ENCODE data around the gene ADAMTS9. TPM values are rescaled to one million over a fixed set of nuclear protein-coding genes. Genes with fewer than 3 reads are reported as not detected.

ADAMTS9 gene
- total and polyA plus RNA-seq, 10 of the 15 experiments (the other 5 are each of a cell fraction or from before 2014, with no cell fraction given) = 0.08 TPM; not detected in 9

DNA sequence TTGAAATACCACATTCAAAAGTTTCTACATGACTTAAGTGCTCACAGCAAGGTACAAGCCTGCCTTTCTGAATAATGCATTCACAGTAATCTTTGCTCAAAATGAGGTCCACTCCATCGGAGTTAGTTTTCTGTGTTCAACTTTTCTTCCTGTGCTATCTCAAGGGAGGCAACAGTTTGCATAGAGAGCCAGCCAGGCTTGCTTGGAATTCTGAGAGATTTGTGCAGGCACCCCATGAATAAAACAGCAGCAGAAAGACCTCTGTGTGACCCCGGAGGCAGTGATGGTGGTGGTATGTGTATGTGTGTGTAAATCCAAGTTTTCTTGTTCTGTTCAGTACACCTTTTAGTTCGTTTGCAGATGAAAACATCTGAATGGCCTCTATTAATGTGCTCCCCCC, 124.0 kb downstream of the ADAMTS9 start:
- intact Hi-C loops (cut with micrococcal nuclease; ENCODE audit: unreplicated experiment) (no loop called here), in situ Hi-C loops (cut with MboI) (no loop called here)
- WGBS (ENCODE audit: insufficient coverage, insufficient replicate concordance, low lambda C conversion rate, missing lambda C conversion rate) = 22% methylated on average over 3 of the region's 3 CpGs
- no peaks in the 10 kb centered on the region for H3K79me2 ChIP-seq (ENCODE audit: control insufficient read depth, insufficient read depth, low read length)
- no TSS peak for BruUV-seq (replicated peaks)
- DNase-seq (ENCODE audit: low read depth, low spot score) (no peak), ATAC-seq (no peak), FAIRE-seq (no peak)
- no peak overlapping the region for H3K27ac ChIP-seq (ENCODE audit: control insufficient read depth, insufficient read depth)
- H3K4me2 ChIP-seq (ENCODE audit: control insufficient read depth, insufficient read depth) = no peak overlapping the region
- RAD21 ChIA-PET (ENCODE audit: unreplicated experiment) = no interaction called here
- H3K4me3 ChIP-seq = no peak overlapping the region
- H2AFZ ChIP-seq (ENCODE audit: control insufficient read depth, low read depth, low read length) = no peak overlapping the region
- no peak overlapping the region for H3K9ac ChIP-seq (ENCODE audit: control insufficient read depth, insufficient read depth, low read length)
- no peaks in the 10 kb centered on the region; a peak in 1 of 4 replicates for H3K27me3 ChIP-seq (replicated peaks in 1 of 2; ENCODE audit: control insufficient read depth in 2 of 2, insufficient read depth in 2 of 2, low read length in 1 of 2)
- H4K20me1 ChIP-seq (ENCODE audit: control insufficient read depth, insufficient read depth) = no peaks in the 10 kb centered on the region
- CTCF ChIA-PET = no interaction called here
- no peaks in the 10 kb centered on the region for H3K9me3 ChIP-seq (replicated peaks; ENCODE audit: control insufficient read depth, insufficient read depth, low read length)
- no peaks in the 10 kb centered on the region for H3K4me1 ChIP-seq (ENCODE audit: control insufficient read depth, insufficient read depth, low read length)
- SMC1A ChIA-PET (ENCODE audit: uncharacterized antibody, unreplicated experiment) = interaction anchor here (1.1 kb wide), 1 partner anchor 30 kb away, joined by 3 read pairs; no protein-coding TSS in a partner anchor
- POLR2A ChIA-PET = no interaction called here
- H3K36me3 ChIP-seq (ENCODE audit: control insufficient read depth in 2 of 2, insufficient read depth in 2 of 2, low read length in 1 of 2) = no peaks in the 10 kb centered on the region
- no peak for TF ChIP-seq CBX3 (IDR thresholded peaks at IDR 0.05; ENCODE audit: borderline replicate concordance, low read depth)
- TF ChIP-seq, protein P1, sequence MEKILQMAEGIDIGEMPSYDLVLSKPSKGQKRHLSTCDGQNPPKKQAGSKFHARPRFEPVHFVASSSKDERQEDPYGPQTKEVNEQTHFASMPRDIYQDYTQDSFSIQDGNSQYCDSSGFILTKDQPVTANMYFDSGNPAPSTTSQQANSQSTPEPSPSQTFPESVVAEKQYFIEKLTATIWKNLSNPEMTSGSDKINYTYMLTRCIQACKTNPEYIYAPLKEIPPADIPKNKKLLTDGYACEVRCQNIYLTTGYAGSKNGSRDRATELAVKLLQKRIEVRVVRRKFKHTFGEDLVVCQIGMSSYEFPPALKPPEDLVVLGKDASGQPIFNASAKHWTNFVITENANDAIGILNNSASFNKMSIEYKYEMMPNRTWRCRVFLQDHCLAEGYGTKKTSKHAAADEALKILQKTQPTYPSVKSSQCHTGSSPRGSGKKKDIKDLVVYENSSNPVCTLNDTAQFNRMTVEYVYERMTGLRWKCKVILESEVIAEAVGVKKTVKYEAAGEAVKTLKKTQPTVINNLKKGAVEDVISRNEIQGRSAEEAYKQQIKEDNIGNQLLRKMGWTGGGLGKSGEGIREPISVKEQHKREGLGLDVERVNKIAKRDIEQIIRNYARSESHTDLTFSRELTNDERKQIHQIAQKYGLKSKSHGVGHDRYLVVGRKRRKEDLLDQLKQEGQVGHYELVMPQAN (conservative IDR thresholded peaks at IDR 0.05) = no peak
- TF ChIP-seq POLR2AphosphoS5 (IDR thresholded peaks at IDR 0.05; ENCODE audit: low read length) = no peak
- TF ChIP-seq, protein P2, sequence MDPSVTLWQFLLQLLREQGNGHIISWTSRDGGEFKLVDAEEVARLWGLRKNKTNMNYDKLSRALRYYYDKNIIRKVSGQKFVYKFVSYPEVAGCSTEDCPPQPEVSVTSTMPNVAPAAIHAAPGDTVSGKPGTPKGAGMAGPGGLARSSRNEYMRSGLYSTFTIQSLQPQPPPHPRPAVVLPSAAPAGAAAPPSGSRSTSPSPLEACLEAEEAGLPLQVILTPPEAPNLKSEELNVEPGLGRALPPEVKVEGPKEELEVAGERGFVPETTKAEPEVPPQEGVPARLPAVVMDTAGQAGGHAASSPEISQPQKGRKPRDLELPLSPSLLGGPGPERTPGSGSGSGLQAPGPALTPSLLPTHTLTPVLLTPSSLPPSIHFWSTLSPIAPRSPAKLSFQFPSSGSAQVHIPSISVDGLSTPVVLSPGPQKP (IDR thresholded peaks at IDR 0.05; ENCODE audit: low read depth, low read length) = no peak
- TF ChIP-seq HDAC6 (IDR thresholded peaks at IDR 0.05; ENCODE audit: unreplicated experiment) = no peak
- no peak for TF ChIP-seq TCF3 (IDR thresholded peaks at IDR 0.05; ENCODE audit: borderline replicate concordance, insufficient read depth, low read depth, low read length)
- TF ChIP-seq, protein P3, sequence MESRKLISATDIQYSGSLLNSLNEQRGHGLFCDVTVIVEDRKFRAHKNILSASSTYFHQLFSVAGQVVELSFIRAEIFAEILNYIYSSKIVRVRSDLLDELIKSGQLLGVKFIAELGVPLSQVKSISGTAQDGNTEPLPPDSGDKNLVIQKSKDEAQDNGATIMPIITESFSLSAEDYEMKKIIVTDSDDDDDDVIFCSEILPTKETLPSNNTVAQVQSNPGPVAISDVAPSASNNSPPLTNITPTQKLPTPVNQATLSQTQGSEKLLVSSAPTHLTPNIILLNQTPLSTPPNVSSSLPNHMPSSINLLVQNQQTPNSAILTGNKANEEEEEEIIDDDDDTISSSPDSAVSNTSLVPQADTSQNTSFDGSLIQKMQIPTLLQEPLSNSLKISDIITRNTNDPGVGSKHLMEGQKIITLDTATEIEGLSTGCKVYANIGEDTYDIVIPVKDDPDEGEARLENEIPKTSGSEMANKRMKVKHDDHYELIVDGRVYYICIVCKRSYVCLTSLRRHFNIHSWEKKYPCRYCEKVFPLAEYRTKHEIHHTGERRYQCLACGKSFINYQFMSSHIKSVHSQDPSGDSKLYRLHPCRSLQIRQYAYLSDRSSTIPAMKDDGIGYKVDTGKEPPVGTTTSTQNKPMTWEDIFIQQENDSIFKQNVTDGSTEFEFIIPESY (IDR thresholded peaks at IDR 0.05) = no peak
- TF ChIP-seq WRNIP1 (IDR thresholded peaks at IDR 0.05; ENCODE audit: borderline replicate concordance, low read depth, low read length) = no peak
- no peak for TF ChIP-seq POU2F2 (IDR thresholded peaks at IDR 0.05; ENCODE audit: borderline replicate concordance, low read depth, low read length)
- TF ChIP-seq, protein P4, sequence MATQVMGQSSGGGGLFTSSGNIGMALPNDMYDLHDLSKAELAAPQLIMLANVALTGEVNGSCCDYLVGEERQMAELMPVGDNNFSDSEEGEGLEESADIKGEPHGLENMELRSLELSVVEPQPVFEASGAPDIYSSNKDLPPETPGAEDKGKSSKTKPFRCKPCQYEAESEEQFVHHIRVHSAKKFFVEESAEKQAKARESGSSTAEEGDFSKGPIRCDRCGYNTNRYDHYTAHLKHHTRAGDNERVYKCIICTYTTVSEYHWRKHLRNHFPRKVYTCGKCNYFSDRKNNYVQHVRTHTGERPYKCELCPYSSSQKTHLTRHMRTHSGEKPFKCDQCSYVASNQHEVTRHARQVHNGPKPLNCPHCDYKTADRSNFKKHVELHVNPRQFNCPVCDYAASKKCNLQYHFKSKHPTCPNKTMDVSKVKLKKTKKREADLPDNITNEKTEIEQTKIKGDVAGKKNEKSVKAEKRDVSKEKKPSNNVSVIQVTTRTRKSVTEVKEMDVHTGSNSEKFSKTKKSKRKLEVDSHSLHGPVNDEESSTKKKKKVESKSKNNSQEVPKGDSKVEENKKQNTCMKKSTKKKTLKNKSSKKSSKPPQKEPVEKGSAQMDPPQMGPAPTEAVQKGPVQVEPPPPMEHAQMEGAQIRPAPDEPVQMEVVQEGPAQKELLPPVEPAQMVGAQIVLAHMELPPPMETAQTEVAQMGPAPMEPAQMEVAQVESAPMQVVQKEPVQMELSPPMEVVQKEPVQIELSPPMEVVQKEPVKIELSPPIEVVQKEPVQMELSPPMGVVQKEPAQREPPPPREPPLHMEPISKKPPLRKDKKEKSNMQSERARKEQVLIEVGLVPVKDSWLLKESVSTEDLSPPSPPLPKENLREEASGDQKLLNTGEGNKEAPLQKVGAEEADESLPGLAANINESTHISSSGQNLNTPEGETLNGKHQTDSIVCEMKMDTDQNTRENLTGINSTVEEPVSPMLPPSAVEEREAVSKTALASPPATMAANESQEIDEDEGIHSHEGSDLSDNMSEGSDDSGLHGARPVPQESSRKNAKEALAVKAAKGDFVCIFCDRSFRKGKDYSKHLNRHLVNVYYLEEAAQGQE (IDR thresholded peaks at IDR 0.05; ENCODE audit: low read depth, low read length) = no peak
- TF ChIP-seq NR2C1 (IDR thresholded peaks at IDR 0.05) = no peak
- TF ChIP-seq IRF4 (IDR thresholded peaks at IDR 0.05; ENCODE audit: low read depth, low read length) = no peak
- TF ChIP-seq BCL11A (IDR thresholded peaks at IDR 0.05; ENCODE audit: low read depth, low read length) = no peak
